ENCODE results near the gene PRELID1.

DNA sequence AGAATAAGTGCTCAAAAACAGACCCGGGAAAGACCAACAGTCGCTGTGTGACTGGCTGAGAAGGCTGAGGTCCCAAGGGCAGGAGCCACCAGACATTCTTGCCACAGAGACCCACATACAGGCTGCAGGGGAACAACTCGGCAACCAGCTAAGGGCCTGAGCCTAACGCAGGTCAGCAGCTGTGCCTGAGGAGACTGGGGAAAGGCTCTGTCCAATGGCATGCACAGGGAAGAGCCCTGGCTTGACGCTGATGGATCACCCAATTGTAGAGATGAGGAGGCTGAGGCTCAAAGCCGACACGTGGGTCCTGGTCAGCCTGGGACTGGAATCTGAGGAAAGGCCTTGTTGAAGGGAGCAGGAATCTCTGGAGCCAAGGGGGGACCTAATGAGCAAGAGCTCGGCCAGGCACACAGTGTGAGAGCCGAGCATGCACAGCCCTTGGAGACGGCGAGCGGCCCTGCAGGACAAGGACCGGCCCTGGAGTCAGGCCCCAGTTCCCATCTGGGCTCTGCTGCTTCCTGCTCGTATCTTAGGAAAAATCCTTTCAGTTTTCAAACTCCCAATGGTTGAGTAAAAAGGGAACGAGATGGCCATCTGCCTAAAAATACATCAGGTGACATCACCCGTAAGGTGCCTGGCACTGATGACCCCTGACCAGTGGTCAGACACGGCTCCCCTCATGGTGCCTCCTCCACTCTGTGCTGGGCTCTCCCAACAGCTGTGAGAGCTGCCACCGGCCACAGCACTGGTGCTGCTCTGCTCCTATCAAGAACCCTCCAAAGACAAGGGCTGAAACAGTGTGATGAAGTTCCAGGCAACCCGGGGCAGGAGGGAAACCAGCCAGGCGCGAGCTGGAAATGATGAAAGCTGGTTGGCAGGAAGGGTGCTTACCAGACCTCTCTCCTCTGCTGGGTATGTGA lies 31.4 kb downstream of the PRELID1 start:
- no peak for TF ChIP-seq POLR2A (IDR thresholded peaks at IDR 0.05; ENCODE audit: low read length)
- TF ChIP-seq GATA1 (IDR thresholded peaks at IDR 0.05; ENCODE audit: low read depth, low read length): no peak
